IPS-15b (cell line): ENCODE measurements around the gene FRMD4B.
"Not testable (repeated sequence)": the region's sequence is repeated elsewhere in the genome, so short reads cannot be mapped to it uniquely, and the experiment has no call there.

Source experiments
- H3K27me3 ChIP-seq: one replicate; pipeline ENCODE4 v1.6.1; 2013; ENCODE audit warnings: low read length; ENCODE audit not compliant: control insufficient read depth, insufficient read depth
- H3K36me3 ChIP-seq: one replicate; pipeline ENCODE4 v1.6.1; 2013; ENCODE audit warnings: low read length; ENCODE audit not compliant: control insufficient read depth, insufficient read depth
- H3K4me1 ChIP-seq: one replicate; pipeline ENCODE4 v1.6.1; 2013; ENCODE audit warnings: mild to moderate bottlenecking, low read length; ENCODE audit not compliant: control insufficient read depth, insufficient read depth
- H3K4me3 ChIP-seq: one replicate; pipeline ENCODE4 v1.5.1; 2013; ENCODE audit warnings: low read depth, low read length
- H3K9ac ChIP-seq: one replicate; pipeline ENCODE4 v1.6.1; 2013; ENCODE audit warnings: low read depth, mild to moderate bottlenecking, low read length
- H3K9me3 ChIP-seq: one replicate; pipeline ENCODE4 v1.6.1; 2013; ENCODE audit warnings: mild to moderate bottlenecking, low read length; ENCODE audit not compliant: control insufficient read depth, insufficient read depth

FRMD4B gene

GRCh38 chr3:69329892-69330291 is 56.0 kb downstream of the FRMD4B start:
- Histone ChIP-seq H3K4me3 (no peak overlapping the region), H3K27me3 (no peaks in the 10 kb centered on the region), H3K9me3 (no peaks in the 10 kb centered on the region), H3K9ac (no peak overlapping the region), H3K36me3 (no peaks in the 10 kb centered on the region), H3K4me1 (peaks cover 2% of the 10 kb centered on the region)

GRCh38 chr3:69328963-69329302 is 57.0 kb downstream of the FRMD4B start:
- Histone ChIP-seq H3K9ac (no peak overlapping the region), H3K36me3 (no peaks in the 10 kb centered on the region), H3K27me3 (no peaks in the 10 kb centered on the region), H3K4me1 (peaks cover 2% of the 10 kb centered on the region), H3K4me3 (no peak overlapping the region), H3K9me3 (no peaks in the 10 kb centered on the region)

GRCh38 chr3:69328103-69328962 is 57.6 kb downstream of the FRMD4B start:
- no peaks in the 10 kb centered on the region for H3K9me3 ChIP-seq
- no peaks in the 10 kb centered on the region for H3K36me3 ChIP-seq
- H3K4me3 ChIP-seq: no peak overlapping the region
- H3K27me3 ChIP-seq: no peaks in the 10 kb centered on the region
- no peak overlapping the region for H3K9ac ChIP-seq
- peaks cover 2% of the 10 kb centered on the region for H3K4me1 ChIP-seq

- no peaks in the 10 kb centered on the region for H3K9me3 ChIP-seq
- H3K4me3 ChIP-seq: no peak overlapping the region
- H3K36me3 ChIP-seq: no peaks in the 10 kb centered on the region
- no peaks in the 10 kb centered on the region for H3K27me3 ChIP-seq
- H3K4me1 ChIP-seq: peaks cover 2% of the 10 kb centered on the region
- H3K9ac ChIP-seq: no peak overlapping the region
Measured at GRCh38 chr3:69326855-69327300, 59.0 kb downstream of the FRMD4B start.

GRCh38 chr3:69325151-69325550 is 60.7 kb downstream of the FRMD4B start:
- peaks cover 2% of the 10 kb centered on the region for H3K4me1 ChIP-seq

GRCh38 chr3:69324362-69325025 is 61.4 kb downstream of the FRMD4B start:
- Histone ChIP-seq H3K4me1 (peaks cover 2% of the 10 kb centered on the region), H3K9ac (no peak overlapping the region), H3K36me3 (no peaks in the 10 kb centered on the region), H3K27me3 (no peaks in the 10 kb centered on the region), H3K4me3 (no peak overlapping the region), H3K9me3 (no peaks in the 10 kb centered on the region)

More at GRCh38 chr3:69325151-69325550, 60.7 kb downstream of the FRMD4B start:
- no peaks in the 10 kb centered on the region for H3K27me3 ChIP-seq
- H3K36me3 ChIP-seq: no peaks in the 10 kb centered on the region
- no peak overlapping the region for H3K9ac ChIP-seq
- H3K9me3 ChIP-seq: no peaks in the 10 kb centered on the region
- no peak overlapping the region for H3K4me3 ChIP-seq

- Histone ChIP-seq H3K9ac (no peak overlapping the region), H3K36me3 (no peaks in the 10 kb centered on the region), H3K4me3 (no peak overlapping the region), H3K4me1 (peaks cover 2% of the 10 kb centered on the region), H3K27me3 (no peaks in the 10 kb centered on the region), H3K9me3 (no peaks in the 10 kb centered on the region)
Measured at GRCh38 chr3:69323941-69324340, 61.9 kb downstream of the FRMD4B start.

GRCh38 chr3:69322512-69322911 is 63.4 kb downstream of the FRMD4B start:
- H3K4me3 ChIP-seq, H3K9me3 ChIP-seq, H3K27me3 ChIP-seq, H3K4me1 ChIP-seq, H3K36me3 ChIP-seq, H3K9ac ChIP-seq: not testable (repeated sequence)

- H3K4me3 ChIP-seq: no peak overlapping the region
- H3K27me3 ChIP-seq: no peaks in the 10 kb centered on the region
- no peak overlapping the region for H3K9ac ChIP-seq
- H3K36me3 ChIP-seq: no peaks in the 10 kb centered on the region
- H3K4me1 ChIP-seq: peaks cover 1% of the 10 kb centered on the region
- H3K9me3 ChIP-seq: no peaks in the 10 kb centered on the region
Measured at GRCh38 chr3:69322158-69322509, 63.8 kb downstream of the FRMD4B start.

GRCh38 chr3:69321301-69322157 is 64.4 kb downstream of the FRMD4B start:
- no peak overlapping the region for H3K9ac ChIP-seq
- H3K9me3 ChIP-seq: no peaks in the 10 kb centered on the region
- no peaks in the 10 kb centered on the region for H3K4me1 ChIP-seq
- H3K27me3 ChIP-seq: no peaks in the 10 kb centered on the region
- no peak overlapping the region for H3K4me3 ChIP-seq
- H3K36me3 ChIP-seq: no peaks in the 10 kb centered on the region

- H3K9ac ChIP-seq: no peak overlapping the region
- H3K36me3 ChIP-seq: no peaks in the 10 kb centered on the region
Measured at GRCh38 chr3:69320871-69321271, 65.0 kb downstream of the FRMD4B start.

More at GRCh38 chr3:69320871-69321271, 65.0 kb downstream of the FRMD4B start:
- no peak overlapping the region for H3K4me3 ChIP-seq
- no peaks in the 10 kb centered on the region for H3K27me3 ChIP-seq
- H3K9me3 ChIP-seq: no peaks in the 10 kb centered on the region
- no peaks in the 10 kb centered on the region for H3K4me1 ChIP-seq
